Measurements from ENCODE around the gene PHLDA2.
"Not testable (repeated sequence)": the region's sequence is repeated elsewhere in the genome, so short reads cannot be mapped to it uniquely, and the experiment has no call there.

Gene PHLDA2

GRCh38 chr11:2945031-2945756 lies 16.0 kb upstream of the PHLDA2 start:
- DNase-seq (ENCODE audit: low spot score), result no peak

- no peak for DNase-seq (ENCODE audit: low spot score)
Observed at GRCh38 chr11:2944530-2944929, 15.3 kb upstream of the PHLDA2 start.

GRCh38 chr11:2943711-2944118 lies 14.5 kb upstream of the PHLDA2 start:
- DNase-seq (ENCODE audit: low spot score), result no peak

DNA sequence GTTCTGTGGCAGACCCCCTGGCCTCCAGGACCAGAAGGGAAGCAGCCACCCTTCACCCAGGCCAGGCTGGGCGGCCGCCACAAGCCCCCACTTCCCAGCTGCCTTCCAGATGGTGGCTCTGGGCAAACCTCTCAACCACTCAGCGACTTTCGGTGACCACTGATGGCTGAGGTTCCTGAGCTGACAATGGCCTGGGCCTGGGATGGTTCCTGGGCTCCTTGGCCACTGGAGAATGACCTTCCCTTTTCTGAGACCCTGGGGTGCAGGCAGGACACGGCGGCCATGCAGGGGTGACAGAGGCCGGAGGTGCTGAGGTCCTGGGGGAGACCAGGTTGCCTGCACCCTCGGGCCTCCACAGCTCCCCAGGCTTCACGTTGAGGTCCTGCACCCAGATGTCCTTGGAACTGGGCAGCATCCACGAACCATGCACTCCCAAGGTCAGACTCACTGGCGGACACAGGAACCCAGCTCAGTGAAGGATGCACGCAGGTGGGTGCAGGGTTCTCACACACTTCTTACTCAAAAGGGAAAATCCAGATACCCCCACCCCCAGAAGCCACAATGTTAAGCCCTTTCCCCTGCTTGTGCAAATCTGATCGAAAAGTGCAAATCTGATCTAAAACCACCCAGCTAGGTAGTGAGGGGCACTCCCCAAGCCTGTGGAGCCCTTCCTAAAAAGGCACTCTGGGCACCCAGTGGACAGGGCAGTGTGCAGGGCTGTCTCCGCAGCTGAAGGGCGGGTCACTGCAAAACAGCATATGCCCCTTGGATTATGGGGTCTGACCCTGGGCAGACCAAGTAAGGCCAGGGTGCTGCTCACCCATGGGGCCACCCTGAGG lies 13.9 kb upstream of the PHLDA2 start:
- no peak for DNase-seq (ENCODE audit: low spot score)

- DNase-seq (ENCODE audit: low spot score), result no peak
Observed at GRCh38 chr11:2942447-2942846, 13.2 kb upstream of the PHLDA2 start.

GRCh38 chr11:2940921-2941821 lies 12.0 kb upstream of the PHLDA2 start:
- DNase-seq (ENCODE audit: low spot score), result no peak

DNA sequence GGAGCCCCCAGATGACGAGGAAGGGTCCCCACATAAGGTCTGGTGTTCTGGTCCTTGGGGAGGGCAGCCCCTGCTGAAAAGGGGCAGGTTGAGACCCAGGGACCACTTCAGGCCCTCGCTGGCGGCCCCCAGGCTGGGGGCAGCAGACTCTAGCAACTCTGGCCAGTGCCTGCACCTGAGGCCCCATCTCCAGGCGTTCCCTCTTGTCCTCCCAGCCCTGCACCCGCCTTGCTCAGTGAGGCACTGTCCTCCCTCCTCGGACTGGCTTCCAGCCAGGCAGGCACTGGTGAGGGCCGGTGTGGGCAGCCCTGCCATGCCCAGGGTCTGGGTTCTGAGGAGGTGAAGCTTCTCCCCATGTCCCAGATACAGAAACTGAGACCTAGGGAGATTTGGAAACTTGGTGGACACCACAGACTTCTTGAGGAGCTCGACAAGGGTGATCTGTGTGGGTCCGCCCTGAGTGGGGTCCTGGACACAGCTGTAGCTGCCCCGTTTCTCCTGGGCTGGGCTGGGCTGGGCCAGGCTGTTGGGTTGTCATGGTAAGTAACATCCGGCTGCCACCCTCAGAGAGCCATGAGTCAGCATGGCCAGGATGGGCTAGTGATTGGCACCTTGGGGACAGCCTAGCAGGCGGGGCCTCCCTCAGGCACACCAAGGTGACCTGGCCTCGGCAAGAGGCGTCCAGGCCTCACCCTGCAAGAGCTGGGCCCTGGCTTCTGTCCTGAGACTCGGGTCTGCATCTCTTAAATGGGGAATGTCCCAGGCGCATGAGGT lies 11.1 kb upstream of the PHLDA2 start:
- peak; percentile 34 for DNase-seq (ENCODE audit: low spot score)

GRCh38 chr11:2938458-2939418 lies 9.5 kb upstream of the PHLDA2 start:
- DNase-seq (ENCODE audit: low spot score), result not testable (repeated sequence)

DNA sequence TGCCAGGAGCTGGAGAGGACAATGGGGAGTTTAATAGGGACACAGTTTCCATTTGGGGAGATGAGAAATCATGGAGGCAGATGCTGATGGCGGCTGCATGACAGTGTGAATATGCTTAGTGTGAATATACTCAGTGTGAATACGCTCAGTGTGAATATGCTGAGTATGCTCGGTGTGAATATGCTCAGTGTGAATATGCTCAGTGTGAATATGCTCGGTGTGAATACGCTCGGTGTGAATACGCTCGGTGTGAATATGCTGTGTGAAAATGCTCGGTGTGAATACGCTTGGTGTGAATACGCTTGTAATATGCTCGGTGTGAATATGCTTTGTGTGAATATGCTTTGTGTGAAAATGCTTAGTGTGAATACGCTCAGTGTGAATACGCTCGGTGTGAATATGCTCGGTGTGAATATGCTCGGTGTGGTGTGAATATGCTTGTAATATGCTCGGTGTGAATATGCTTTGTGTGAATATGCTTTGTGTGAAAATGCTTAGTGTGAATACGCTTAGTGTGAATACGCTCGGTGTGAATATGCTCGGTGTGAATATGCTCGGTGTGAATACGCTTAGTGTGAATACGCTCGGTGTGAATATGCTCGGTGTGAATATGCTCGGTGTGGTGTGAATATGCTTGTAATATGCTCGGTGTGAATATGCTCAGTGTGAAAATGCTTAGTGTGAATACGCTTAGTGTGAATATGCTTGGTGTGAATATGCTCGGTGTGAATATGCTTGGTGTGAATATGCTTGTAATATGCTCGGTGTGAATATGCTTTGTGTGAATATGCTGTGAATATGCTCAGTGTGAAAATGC lies 8.6 kb upstream of the PHLDA2 start:
- DNase-seq (ENCODE audit: low spot score), result not testable (repeated sequence)

DNA sequence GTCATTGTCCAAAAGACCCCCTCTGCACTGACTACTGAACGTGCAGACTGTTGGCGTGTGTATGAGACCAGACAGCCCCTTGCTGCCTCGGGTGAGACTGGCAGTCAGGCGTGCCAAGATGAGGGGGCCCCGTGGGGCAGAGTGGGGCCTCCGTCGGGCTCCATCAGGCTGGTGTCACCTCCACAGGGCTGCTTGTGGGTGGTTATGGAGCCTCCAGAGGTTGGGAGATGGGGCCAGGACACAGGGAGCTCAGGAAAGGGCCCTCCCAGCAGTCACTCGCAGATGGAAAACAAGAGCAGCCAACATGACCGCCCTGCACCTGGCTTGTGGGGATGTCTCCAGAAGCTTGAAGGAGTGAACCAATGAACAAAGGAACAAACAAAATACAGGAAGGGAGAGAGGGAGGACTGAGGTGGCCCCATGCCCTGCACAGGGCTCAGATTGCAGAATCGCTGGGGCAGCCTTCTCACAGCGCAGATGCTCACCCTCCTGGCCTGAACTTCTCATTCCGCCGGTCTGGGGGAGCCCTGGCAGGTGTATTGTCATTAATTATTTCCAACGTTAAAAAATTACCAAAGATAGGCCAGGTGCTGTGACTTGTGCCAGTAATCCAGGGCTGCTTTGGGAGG lies 5.5 kb upstream of the PHLDA2 start:
- DNase-seq (ENCODE audit: low spot score), result no peak

- DNase-seq (ENCODE audit: low spot score), result no peak
Observed at GRCh38 chr11:2934021-2934550, 4.9 kb upstream of the PHLDA2 start.

DNA sequence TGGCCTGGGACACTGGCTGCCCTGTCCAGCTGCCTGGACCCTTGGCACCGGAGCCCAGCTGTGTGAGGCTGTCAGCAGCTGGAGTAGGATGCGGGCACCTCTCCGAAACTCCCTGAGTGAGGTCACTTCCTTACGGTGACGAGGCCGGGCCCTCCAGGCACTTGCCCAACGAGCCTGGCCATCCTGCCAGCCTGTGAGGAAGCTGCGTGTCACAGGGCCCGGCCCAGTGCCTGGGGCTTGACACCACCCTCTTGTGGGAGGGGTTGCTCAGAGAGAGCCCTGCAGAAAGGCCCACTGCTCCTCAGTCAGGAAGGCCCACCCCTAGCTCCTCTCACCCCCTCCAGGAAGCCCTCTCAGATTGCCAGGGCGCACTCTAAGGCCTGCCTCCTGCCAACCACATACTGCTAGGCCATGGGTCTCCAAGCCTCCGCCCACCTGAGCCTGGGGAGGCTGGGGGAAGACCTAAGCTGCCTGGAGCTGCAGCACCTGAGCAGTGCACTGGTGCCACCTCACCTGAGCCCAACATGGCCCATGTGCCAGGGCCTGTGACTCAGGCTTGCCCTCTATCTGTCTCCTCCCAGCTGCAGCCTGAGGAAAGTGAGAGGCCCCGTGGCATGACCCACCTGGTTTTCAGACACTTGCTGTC lies 4.3 kb upstream of the PHLDA2 start:
- DNase-seq (ENCODE audit: low spot score), result peak; percentile 95

DNA sequence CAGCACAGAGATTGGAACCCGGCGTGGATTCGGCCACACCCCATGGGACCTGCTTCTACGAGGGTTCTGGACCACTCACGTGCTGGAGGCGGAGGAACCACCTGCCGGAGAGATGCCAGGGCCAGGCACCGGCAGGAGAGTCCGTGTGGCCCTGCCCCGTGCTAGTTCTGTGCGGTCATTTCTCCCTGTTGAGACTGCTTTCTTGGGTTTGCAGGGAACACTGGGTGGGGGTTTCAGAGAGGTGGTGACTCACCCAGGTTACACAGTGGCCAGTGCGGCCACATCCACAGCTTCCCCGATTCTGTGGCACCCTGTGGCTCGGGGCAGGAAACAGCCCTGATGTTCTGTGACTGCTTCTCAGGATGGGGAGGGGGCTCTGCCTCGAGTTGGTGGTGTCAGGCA lies 3.6 kb upstream of the PHLDA2 start:
- DNase-seq (ENCODE audit: low spot score), result peak; percentile 38

DNA sequence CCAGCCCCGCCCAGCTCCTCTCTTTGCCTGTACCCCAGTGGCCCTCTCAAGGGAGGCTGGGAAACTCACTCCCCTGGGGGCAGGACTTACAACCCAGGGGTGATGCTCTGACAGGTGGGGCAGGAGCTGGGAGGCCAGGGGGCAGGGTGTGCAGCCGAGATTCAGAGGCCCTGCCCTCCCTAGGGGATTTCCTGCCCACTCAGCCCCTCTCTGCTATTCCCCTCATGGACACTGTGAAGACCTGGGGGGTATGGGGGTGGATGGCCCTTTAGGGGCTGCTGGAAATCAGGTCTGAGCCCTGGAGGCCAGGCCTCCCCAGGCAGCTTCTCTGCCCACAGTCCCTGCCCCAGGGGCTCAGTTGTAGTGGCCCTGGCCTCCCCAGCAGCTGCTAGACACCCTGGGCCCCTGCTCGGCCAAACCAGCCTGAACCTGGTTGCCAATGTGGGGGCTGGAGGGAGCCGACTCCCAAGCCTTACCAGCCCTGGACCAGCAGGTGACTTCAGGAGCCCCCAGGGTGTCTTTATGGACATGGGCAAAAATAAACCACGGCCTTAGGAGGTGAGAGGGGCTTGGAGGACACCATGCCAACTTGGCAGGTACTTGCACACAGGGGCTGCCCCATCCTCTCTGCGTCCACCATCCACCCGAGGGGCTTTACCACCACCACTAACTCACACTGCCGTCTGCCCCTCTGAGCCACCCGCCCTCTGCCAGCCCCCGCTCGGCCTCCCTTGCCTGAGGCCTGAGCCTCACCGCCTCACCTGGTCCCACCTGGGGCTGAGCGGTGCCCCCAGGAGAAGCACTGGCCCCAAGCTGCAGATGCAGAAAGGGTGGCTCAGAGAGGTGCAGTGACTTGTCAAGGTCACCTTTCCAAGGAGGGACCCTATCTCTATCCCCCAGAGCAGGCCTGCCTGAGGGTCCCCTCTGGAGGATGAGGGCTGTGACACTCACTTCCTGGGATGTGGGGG lies 2.8 kb upstream of the PHLDA2 start:
- DNase-seq (ENCODE audit: low spot score), result no peak

GRCh38 chr11:2931420-2931746 lies 2.2 kb upstream of the PHLDA2 start:
- no peak for DNase-seq (ENCODE audit: low spot score)

DNA sequence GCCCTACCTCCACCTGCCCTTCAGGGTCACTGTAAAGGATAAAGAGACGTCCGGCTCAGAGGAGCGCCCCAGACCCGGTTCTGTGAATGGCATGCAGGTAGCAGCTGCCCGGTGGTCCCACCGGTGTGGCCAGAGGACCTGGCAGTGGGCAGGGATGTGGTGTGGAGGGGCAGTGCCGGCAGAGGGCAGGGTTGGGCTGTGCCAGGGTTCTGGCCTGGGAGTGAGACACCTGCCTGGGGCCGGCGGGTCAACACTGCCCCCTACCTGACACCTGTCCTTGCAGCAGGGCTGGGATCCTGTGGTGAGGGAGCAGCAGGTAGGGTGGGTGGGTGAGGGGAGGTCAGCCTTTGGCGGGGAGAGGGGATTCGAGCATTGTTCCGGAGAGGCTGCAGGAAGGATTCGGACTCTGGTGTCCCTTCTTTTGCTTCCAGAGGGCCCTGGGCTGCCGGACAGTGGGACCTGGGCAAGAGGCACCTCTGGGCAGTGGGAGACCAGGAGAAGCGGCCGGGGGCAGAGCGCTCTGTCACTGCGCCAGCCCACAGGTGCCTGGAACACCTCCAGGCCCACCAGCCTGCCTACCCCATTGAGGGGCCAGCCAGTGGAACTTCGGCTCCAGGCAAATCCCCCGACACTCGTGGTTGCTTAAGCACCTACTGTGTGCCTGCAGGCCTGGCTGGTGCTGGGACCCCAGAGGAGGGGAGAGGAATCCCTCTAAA lies 1.6 kb upstream of the PHLDA2 start:
- peak; percentile 64 for DNase-seq (ENCODE audit: low spot score)
